ENCODE data around the gene TLX3.
"Not testable (repeated sequence)": the region's sequence is repeated elsewhere in the genome, so short reads cannot be mapped to it uniquely, and the experiment has no call there.

Gene TLX3

DNA sequence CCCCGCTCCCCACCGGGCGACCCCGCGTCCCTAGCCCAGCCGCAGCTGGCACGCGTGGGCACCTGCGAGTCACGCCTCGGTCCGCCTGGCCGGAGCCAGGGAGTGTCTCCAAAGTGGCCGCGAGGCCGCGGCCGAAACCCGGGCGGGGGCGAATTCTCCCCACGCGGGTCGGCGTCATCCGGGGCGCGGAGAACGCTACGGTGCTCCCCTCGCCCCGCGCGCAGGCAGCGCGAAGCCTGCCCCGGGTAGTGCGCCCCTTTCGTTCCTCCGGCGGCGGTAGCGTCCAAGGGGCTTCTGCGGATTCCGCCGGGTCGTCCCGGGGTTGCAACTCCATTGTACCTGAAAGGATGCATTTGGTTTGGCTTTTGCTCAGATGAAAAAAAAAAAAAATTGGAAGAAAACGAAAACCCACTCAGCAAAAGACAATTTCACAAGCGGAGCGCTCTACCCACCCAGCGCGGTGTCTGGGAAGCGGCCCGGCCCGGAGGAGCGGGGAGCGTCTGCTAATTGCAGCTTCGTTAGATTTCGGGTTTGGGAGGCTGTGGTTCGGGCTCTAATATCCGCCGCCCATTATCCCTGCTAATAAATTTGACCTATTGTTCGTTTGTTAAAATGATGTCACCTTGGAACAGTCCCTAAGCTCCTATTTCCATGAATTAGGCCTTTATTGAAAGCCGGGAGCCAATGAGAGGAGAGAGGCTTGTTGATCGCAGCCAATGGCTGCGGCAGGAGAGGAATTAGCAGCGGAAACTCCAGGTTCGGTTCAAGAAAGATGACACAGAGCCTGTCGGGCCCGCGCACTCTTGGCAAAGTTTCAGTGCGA lies at the start of gene TLX3:
TLX3 (plus strand) TSS at position 796 of the 823 bp plus-strand sequence. CDS start 118 bp downstream, outside the sequence.
- no peak for FAIRE-seq
- DNase-seq (ENCODE audit: low spot score) = no peak

DNA sequence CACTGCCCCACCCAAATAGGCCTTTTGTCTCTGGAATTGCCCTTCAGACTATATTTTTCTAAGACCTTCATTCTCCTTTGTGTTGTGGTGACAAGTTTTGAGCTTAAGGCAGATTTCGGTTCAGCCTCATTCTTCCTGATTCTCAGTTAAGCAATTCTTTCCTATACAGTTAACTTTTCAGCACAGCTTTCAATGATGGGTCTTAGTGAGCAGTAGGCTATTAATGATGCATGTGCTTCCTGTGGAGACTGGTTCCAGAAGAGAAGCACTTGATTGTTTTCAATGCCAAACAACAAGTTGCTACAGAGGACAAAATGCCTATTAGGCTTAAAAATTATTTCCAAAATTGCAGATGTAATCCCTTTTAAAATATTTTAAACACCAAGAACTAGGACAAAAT lies 47.7 kb upstream of the TLX3 start:
- FAIRE-seq = no peak
- no peak for DNase-seq (ENCODE audit: low spot score)

DNA sequence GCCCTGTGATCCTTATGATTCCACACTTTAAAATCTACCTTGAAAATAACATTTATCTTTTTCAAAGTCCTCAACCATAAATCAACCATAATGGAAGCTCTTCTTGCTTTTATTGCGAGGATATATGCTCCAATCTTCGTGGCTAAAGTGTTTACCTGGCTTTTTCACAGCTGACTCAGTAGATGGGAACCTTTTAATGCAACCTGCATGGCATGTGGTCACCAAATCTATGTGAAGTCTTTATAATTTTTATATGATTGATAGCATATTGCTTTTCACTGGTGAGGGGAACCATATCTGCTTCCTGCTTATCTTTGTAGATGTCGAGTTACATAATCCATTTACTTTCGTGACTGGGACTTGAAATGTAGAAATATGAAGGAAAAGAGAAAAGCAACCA lies 47.1 kb upstream of the TLX3 start:
- FAIRE-seq = no peak
- DNase-seq (ENCODE audit: low spot score) = no peak

DNA sequence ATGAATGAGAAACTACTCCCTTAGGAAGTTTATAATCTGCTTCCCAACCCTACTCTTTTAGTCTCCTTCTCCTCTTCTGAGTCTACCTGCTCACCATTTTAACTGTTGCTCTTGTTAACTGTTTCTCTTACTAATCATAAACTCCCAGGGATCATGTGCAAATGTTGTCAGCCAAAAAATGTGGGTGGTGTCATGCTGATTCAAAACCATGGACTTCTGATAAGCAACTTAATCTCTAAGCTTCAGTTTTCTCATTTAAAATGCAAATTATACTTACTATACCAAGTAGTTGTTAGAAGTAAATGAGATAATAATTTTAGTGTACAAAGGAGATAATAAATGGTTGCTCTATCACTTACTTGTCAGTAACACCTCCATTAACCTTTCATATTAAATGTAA lies 45.9 kb upstream of the TLX3 start:
- FAIRE-seq = no peak

DNA sequence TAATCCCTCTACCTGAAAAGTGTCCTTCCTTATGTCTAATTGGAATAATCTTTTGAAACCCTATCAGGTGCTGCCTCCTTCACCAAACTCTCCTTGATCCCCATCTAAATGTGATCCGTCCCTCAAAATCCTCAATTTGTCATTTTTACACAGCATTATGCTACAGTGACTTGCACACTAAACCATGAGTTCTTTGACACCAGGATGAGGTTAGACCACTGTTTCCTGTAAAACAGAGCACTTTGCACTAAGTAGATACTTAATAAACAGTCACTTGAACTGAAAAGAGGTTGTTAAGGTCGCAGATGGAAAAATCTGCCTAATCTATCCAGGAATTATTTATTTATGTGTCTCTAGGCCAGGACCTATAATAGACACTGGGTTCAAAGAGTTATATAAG lies 44.2 kb upstream of the TLX3 start:
- FAIRE-seq = no peak

More for the DNA sequence above, 45.9 kb upstream of the TLX3 start:
- no peak for DNase-seq (ENCODE audit: low spot score)

DNA sequence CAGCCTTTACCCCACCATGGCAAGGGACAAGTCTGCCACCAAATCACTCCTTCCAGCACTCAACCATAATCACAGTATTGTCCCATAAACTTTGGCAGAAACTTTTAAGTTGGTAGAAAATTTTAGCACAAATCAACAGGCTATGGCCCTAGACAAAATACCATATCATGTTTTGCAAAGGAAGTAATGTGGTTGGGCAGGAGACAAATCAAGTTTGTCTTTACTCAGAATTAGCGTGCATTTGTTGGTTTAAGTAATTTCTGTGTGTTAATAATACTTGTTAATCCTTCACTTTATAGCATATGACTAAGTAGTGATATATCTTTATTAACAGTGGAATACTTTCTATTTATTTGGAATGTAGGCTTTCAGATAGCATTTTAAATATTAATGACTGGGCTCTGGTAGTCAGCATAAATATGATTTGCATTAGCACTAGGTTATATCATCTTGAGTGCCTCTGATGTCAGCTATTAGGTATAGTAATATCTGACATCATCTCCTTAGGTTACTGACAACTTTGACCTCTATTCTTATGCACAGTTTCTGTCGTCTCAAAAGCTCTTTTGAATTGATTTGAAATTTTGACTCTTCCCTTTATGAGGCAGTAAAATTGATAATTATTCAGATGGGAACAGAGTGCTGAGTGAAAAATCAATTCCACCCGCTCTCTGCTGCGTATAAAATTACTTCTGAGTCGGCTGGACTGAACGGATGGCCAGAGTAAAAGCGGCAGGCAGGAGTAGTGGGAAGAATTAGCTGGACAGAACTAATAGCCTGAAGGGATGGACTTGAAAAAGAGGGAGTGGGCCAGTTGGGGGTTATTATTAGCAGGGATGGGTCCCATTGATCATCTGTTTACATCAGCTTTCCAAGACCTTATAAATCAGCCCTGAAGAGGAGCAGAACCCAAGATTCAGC lies 40.1 kb upstream of the TLX3 start:
- DNase-seq (ENCODE audit: low spot score) (no peak), FAIRE-seq (no peak)

More for the DNA sequence above, 44.2 kb upstream of the TLX3 start:
- DNase-seq (ENCODE audit: low spot score) = no peak

DNA sequence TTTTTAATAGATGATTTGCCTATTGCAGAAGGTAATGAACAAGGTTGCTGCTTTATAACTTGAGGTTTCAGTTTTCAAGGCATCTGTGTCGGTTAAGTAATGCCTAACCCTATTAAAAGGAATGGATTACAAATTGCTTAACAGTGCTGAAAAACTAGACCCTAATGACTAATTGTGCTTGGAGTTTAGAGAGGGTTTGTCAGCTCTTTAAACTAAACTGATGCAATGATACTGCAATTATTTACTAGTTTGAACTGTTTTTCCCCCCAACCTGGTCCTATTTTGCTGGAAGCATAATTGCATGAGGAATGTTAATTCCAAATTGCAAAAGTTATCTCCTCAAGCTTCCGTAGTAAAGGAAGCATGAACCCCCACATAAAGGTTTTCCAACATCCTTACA lies 39.3 kb upstream of the TLX3 start:
- DNase-seq (ENCODE audit: low spot score) = no peak
- peak; percentile 45 for FAIRE-seq

DNA sequence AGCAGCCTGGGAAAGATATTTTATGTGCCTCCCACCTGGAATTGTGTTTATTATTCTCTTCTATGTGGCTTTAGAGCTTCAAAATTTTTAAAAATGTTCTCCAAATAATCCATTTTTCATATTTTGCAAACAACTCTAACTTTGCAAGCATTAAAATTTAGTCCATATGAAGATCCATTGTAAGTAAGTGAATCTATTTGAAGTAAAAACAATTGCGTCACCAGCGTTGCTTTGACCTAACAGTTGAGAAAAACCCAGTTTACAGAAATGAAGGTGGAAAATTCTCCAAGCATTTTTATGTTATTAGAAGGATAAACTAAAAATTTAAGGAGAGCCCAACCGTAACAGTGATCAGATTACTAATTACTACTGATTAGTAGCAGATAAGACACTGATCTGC lies 38.9 kb upstream of the TLX3 start:
- FAIRE-seq (no peak), DNase-seq (ENCODE audit: low spot score) (no peak)

DNA sequence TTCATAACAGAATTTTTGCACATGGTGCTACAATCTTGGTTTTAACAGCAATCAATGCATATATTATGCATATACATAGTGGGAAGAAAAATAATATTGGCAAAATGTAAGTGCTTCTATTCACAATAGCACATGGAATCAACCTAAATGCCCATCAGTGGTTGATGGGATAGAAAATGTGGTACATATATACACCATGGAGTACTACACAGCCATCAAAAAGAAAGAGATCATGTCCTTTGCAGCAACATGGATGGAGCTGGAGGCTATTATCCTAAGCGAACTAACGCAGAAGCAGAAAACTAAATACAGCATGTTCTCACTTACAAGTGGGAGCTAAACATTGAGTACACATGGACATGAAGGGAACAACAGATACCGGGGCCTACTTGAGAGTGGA lies 37.2 kb upstream of the TLX3 start:
- DNase-seq (ENCODE audit: low spot score) = no peak
- FAIRE-seq = no peak

DNA sequence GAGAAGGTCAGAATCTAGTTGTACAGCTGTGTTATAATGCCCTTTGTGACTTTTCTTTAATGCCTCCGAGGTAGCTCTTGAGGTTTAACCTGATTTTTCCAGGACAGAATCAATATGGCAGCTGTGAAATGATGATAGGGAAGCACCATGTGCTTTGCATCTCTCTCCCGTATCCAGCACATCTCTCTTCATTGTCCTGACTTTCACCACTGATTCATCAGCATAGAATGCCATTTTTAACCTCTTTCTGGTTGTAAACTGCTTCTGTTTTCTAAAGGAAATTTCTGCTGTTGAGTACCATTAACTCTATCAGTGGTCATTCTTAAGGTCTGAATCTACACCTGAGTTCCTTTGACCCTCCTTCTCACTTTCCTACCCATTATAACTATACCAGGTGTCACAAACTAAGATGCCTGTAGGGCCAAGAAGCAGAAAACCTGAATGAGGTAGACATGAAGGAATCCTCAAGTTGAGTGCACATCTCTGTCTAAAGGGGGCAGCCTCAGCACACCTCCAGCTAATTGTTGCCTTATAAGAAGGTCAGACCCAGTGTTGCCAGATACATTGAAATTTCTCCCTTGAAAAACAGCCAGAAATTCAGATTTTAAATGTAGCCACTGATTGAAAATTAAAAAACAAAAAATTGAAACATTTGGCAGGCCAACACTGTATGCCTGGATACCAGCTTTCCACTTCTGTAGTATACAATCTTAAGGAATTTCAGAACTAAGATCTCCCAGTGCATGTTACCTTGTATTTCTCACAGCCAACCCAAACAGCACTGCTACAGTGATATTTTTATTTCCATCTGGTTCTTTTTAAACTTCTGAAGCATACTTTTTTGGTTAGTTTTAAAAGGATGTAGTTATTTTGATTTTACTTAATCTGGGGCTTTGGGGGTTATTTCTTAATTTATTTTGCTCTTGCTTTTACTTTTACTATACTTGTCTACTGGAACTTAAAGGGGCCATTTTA lies 35.8 kb upstream of the TLX3 start:
- DNase-seq (ENCODE audit: low spot score) = peak; percentile 18

DNA sequence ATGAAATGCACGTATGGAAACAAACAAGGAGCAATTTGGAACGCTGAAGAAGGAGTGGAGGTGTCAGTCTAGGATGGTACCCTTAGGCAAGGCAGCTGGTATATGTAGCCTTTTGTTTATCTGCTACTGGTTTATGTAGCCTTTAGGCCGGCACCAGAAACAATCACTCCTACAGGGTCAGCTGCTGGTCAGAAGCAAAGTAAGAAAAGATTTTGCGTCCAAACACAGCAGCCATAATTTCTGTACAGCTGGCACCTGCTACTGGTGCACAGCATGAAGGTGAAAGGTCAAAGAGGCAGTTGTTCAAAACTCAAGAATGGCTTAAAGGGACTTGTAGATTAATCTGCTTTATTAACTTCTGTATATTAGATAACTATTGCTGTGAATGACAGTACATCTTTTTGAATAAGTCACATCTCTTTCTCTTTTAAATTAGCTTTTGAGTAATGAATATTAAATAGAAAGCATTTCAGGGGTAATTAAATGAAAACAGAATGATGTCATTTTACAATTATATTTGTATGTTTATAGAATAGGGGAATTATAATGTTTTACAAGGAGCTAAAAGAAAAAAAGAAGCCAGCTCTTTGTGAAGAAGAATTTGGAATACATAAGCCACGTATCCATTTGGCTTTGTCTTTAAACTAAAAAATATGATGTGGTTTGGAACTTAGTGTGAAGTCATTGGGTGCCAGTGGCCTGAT lies 33.1 kb upstream of the TLX3 start:
- FAIRE-seq (no peak), DNase-seq (ENCODE audit: low spot score) (no peak)

More for the DNA sequence above, 35.8 kb upstream of the TLX3 start:
- FAIRE-seq = no peak

DNA sequence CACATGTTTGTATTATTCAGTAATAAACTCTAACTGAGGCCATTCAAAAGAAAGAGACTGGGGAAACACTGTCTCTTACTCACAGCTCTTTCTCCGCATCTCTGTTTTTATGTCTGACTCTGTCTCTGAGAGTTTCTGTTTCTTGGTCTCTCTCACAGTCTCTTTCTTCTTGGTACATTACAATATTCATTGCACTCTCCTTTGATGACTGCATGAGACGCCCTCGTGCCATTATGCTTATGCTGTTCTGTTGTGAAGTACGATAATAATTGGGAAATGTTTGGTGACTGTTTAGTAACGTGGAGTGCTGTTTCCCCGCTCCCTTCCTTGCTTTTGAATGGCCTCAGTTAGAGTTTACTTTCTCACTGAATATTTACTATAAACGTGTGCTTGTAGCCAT lies 25.3 kb upstream of the TLX3 start:
- FAIRE-seq (no peak), DNase-seq (ENCODE audit: low spot score) (no peak)

DNA sequence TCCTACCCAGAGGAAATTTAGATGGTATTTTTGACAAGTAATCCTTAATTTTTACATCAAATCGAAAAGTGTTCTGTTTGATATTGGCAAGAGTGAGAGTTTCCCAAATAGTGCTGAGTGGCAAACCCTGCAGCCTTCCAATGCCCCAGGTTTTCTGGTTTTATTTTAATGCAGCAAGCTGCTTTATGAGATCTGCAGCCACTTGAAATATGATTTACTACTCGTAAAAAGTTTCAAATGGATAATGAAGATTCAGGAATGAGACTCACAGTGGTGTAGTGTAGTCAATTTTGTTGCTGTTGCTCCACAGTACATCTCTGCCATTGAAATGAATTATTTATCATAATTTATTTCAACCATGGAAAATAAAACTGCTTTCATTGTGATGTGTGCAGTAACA lies 23.6 kb upstream of the TLX3 start:
- FAIRE-seq = no peak
- DNase-seq (ENCODE audit: low spot score) = no peak

DNA sequence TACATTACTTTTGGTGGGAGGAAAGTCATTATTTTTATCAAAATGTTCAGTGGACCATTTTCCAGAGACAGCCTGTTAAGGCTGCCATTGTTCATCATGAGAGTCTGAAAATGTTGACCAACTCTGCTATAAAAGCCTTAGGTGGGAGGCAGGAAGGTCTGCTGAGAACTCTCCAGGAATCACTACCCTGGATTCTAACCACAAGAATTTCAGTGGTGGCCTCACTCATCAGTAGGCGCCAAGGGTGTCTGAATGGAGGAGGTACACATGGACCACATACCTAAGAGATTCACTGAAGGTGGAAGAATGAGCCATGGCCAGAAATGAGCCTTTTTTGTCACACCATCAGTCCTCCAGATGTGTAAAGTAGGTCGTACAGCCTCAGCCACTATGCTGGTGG lies 21.0 kb upstream of the TLX3 start:
- peak; percentile 66 for DNase-seq (ENCODE audit: low spot score)
- FAIRE-seq = peak; percentile 61

DNA sequence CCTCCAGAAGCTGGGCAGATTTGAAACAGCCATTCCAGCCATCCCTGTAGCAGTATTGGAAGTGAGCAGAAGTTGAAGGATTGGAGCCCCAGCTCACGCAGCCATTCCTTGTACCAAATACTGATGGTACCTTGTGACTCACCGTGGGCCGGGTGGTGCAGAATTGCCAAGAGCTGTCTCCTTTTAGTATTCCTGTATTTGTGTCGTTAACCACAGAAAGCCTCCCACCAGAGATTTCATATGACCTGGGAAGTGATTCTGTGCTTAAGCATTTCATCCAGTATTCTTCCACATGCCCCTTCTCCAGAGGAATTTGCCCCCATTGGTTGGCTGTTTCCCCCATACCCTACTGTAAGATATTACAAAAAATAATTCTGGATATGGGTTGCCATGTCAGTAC lies 17.7 kb upstream of the TLX3 start:
- DNase-seq (ENCODE audit: low spot score) (peak; percentile 31), FAIRE-seq (no peak)

DNA sequence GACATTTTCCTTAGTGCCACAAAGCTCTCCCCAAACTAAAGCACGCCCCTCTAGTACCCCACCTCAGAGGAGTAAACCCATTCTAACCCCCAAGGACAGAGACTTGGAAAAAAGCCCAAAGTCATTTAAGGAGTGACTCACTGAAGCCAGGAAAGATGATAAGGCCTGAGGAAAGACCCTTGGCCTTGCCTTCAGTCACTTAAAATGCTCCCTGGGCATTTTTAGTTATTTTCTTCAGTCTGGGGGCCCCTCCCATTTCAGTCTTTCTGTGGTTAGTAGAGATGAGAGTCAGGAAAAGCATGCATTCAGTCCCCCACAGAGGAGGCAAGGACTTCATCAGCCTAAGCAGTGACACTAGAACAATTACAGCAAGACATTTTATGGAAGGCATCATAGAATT lies 13.7 kb upstream of the TLX3 start:
- FAIRE-seq = no peak

DNA sequence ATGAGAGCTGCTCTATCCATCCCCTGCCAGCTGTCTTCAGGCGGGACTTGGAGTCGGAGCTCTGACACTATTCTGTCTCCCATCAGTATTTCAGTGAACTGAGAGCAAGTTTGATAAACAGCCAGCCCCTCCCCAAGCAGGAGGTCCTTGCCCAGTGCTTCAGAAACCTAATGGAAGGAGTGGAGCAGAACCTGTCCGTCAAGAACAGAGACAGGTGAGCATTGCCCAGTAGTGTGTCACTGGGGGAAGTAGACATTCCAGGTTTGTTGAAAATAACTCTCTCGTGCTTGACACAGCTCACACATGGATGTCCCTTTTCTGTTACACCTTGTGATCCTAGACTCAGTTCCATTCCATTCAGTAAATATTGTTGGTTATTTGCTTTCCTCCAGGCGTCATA lies 13.2 kb upstream of the TLX3 start:
- FAIRE-seq (no peak), DNase-seq (ENCODE audit: low spot score) (no peak)

More for the DNA sequence above, 13.7 kb upstream of the TLX3 start:
- no peak for DNase-seq (ENCODE audit: low spot score)

DNA sequence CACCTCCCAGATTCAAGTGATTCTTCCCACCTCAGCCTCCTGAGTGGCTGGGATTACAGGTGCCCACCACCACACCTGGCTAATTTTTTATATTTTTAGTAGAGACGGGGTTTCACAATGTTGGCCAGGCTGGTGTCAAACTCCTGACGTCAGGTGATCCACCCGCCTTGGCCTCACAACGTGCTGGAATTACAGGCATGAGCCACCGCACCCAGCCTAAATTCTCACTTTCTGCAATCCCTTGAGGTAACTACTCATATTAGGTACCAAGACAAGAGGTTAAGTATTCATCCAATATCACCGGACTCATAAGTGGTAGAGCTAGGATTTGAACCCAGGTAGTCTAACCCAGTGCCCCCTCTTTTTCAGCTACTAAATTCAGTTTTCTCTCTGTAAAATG lies 11.1 kb upstream of the TLX3 start:
- not testable (repeated sequence) for FAIRE-seq; DNase-seq (ENCODE audit: low spot score)

DNA sequence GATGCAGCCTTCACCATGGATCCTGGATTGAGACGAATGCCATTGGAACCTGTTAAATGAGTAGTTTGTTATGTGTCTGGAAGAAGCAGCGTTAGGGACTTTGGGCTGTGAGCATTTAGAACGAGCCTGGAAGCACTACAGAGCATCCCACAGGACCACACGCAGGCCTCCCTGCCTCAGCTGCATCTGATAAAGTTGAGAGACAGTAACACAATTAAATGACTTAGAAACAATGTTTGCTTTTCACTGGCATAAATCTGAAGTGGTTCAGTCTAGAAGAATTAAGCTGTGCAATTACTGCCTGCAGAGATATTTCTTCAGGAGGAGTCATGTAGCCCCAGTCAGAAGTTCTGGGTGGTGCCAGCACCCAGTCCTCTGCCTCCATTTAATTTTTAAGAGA lies 9.8 kb upstream of the TLX3 start:
- FAIRE-seq (no peak), DNase-seq (ENCODE audit: low spot score) (no peak)

DNA sequence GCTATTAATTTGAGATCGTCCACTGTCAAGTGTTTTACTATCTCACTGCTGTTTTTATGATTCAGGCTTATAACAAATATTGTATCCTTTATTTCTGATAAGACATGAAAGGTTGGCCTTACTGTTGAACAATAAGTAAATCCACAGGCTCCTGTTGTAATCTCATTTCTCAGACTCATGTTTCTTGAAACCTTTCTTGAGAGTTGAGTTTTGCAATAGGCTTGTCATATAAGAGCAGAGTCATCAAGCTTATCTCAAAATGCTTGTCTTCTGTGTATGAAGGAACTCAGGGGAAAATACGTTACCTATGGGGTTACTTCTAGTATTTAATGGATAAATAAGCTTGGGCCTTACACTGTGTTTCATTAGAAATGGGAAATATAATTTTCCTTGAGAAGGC lies 9.2 kb upstream of the TLX3 start:
- DNase-seq (ENCODE audit: low spot score) (no peak), FAIRE-seq (no peak)

DNA sequence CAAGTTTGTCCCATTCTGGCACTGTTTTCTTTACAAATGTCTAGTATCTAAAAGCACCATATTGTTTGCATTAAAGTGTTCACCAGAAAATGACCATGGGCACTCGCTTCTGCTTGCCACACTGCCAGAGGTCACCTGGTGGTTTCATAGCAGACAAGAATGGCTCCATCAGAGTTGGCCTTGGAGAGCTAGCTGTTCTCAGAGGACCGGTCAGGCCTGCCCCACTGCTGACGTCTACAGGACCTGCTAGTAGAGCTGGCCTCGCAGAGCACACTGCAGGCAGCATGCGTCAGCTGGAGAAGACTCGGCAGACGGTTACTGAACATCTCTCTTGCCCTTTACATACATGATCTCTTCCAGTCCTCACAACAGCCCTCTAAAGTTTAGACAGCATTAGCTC lies 8.7 kb upstream of the TLX3 start:
- no peak for FAIRE-seq

More for the DNA sequence above, 8.7 kb upstream of the TLX3 start:
- DNase-seq (ENCODE audit: low spot score) = no peak

All from RCC 7860 (cell line).